ENCODE data around the gene DPRX. TPM values are rescaled to one million over a fixed set of nuclear protein-coding genes. Genes with fewer than 3 reads are reported as not detected.
A peak's percentile ranks its signal among the peaks of the same experiment; 100 is the strongest.

The DPRX gene
- total and polyA plus RNA-seq, 2 experiments from 2014 or later: not detected

DNA sequence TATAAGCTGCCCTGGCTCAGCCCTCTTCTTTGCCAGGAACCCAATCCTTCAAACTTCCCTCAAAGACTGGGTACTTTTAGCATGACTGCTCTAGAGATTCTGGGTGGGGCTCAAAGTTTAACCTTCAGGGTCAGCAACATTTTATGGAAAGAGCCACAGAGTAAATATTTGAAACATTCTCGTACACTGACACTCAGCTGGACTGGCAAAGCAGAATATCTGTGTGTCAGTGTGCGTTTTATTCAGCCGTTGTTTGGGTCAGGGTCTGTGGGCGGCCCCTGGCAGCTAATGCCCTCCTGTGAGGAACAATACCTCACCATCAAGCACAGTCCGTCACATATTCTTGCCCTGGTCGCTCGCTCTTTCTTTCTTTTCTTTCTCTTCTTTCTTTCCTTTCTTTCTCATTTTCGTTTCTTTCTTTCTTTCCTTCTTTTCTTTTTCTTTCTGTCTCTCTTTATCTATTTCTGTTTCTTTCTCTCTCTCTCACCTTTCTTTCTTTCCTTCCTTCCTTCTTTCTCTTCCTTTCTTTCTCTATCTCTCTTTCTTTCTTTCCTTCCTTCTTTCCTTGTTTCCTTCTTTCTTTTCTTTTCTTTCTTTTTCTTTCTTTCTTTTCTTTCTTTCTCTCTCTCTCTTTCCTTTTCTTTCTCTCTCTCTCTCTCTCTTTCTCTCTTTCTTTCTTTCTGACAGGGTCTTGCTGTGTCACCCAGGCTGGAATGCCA, 10.7 kb downstream of the DPRX start (continued):
- TF ChIP-seq ETS1 (IDR thresholded peaks at IDR 0.05): no peak
- no peak for TF ChIP-seq ZNF331 (CRISPR knock-in tag; IDR thresholded peaks at IDR 0.05; ENCODE audit: low read depth)
- no peak for TF ChIP-seq REST (IDR thresholded peaks at IDR 0.05; ENCODE audit: unreplicated experiment)
- no peak for TF ChIP-seq POLR2AphosphoS5 (IDR thresholded peaks at IDR 0.05; ENCODE audit: low read depth)
- no peak for TF ChIP-seq NANOG (IDR thresholded peaks at IDR 0.05; ENCODE audit: borderline replicate concordance)
- no peak for TF ChIP-seq CREB1 (CRISPR knock-in tag; IDR thresholded peaks at IDR 0.05; ENCODE audit: low read depth)

DNA sequence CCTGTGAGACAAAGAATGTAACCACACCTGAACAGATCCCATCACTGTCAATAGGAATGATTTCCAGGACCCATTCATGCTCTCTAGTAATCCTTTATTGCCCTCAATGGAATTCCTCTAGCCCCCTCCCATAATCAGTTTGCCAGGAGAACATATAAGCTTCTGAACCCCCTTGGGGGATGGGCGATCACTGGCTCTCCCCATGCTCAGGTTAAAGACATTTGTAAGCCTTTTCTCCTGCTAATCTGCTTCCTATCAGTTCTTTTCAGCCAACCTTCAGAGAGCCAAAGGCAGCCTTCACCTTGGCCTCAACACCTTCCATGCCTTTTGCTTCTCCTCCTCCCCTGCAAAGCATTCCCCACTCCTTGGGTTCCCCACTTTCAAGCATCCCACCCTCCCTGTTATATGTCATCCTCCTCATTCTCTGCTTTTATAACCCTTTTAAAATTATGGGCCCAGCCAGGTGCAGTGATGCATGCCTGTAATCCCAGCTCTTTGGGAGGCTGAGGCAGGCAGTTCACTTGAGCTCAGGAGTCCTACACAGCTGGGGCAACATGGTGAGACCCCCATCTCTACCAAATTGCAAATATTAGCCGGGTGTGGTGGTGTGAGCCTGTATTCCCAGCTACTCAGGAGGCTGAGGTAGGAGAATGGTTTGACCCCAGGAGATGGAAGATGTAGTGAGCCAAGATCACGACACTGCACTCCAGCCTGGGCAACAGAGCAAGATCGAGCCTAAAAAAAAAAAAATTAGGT, 12.4 kb downstream of the DPRX start:
- H3K36me3 Mint-ChIP-seq (ENCODE audit: low read depth): peaks cover 17% of the 10 kb centered on the region
- H3K27me3 ChIP-seq (ENCODE audit: insufficient read depth): no peaks in the 10 kb centered on the region
- H3K27ac ChIP-seq (ENCODE audit: low read depth): peak overlapping the region; percentile 89
- H3K4me2 ChIP-seq: peak overlapping the region; percentile 24; the same call in 1 of the 2 replicates
- H2AFZ ChIP-seq: no peak overlapping the region
- H3K27me3 Mint-ChIP-seq (ENCODE audit: insufficient read depth, low read depth, poor library complexity): peaks cover 11% of the 10 kb centered on the region
- DNase-seq (ENCODE audit: low spot score): peak; percentile 67
- peaks cover 26% of the 10 kb centered on the region for H3K9me3 Mint-ChIP-seq
- H3K4me3 Mint-ChIP-seq: peak overlapping the region; percentile 11; the same call in 1 of the 3 replicates
- H3K27ac Mint-ChIP-seq: peak overlapping the region; percentile 57
- H4K20me1 ChIP-seq (replicated peaks; ENCODE audit: insufficient read depth): no peaks in the 10 kb centered on the region
- peak; percentile 85 for ATAC-seq
- H3K9me2 ChIP-seq (ENCODE audit: insufficient read depth): no peaks in the 10 kb centered on the region
- no peaks in the 10 kb centered on the region for H3K36me3 ChIP-seq (ENCODE audit: insufficient read depth)
- peaks cover 25% of the 10 kb centered on the region for H3K4me1 Mint-ChIP-seq
- no peak overlapping the region for H3K4me3 ChIP-seq
- H3K79me2 ChIP-seq (replicated peaks; ENCODE audit: insufficient read depth): no peaks in the 10 kb centered on the region
- peaks cover 15% of the 10 kb centered on the region for H3K4me1 ChIP-seq (ENCODE audit: insufficient read depth)
- peaks cover 14% of the 10 kb centered on the region for H3F3A ChIP-seq (replicated peaks; ENCODE audit: low read depth)
- TF ChIP-seq ZNF114 (CRISPR knock-in tag; IDR thresholded peaks at IDR 0.05) (no peak), NANOG (IDR thresholded peaks at IDR 0.05; ENCODE audit: borderline replicate concordance) (peak; percentile 48; the same call in 1 of the 2 replicates)
- TF ChIP-seq, protein P1, sequence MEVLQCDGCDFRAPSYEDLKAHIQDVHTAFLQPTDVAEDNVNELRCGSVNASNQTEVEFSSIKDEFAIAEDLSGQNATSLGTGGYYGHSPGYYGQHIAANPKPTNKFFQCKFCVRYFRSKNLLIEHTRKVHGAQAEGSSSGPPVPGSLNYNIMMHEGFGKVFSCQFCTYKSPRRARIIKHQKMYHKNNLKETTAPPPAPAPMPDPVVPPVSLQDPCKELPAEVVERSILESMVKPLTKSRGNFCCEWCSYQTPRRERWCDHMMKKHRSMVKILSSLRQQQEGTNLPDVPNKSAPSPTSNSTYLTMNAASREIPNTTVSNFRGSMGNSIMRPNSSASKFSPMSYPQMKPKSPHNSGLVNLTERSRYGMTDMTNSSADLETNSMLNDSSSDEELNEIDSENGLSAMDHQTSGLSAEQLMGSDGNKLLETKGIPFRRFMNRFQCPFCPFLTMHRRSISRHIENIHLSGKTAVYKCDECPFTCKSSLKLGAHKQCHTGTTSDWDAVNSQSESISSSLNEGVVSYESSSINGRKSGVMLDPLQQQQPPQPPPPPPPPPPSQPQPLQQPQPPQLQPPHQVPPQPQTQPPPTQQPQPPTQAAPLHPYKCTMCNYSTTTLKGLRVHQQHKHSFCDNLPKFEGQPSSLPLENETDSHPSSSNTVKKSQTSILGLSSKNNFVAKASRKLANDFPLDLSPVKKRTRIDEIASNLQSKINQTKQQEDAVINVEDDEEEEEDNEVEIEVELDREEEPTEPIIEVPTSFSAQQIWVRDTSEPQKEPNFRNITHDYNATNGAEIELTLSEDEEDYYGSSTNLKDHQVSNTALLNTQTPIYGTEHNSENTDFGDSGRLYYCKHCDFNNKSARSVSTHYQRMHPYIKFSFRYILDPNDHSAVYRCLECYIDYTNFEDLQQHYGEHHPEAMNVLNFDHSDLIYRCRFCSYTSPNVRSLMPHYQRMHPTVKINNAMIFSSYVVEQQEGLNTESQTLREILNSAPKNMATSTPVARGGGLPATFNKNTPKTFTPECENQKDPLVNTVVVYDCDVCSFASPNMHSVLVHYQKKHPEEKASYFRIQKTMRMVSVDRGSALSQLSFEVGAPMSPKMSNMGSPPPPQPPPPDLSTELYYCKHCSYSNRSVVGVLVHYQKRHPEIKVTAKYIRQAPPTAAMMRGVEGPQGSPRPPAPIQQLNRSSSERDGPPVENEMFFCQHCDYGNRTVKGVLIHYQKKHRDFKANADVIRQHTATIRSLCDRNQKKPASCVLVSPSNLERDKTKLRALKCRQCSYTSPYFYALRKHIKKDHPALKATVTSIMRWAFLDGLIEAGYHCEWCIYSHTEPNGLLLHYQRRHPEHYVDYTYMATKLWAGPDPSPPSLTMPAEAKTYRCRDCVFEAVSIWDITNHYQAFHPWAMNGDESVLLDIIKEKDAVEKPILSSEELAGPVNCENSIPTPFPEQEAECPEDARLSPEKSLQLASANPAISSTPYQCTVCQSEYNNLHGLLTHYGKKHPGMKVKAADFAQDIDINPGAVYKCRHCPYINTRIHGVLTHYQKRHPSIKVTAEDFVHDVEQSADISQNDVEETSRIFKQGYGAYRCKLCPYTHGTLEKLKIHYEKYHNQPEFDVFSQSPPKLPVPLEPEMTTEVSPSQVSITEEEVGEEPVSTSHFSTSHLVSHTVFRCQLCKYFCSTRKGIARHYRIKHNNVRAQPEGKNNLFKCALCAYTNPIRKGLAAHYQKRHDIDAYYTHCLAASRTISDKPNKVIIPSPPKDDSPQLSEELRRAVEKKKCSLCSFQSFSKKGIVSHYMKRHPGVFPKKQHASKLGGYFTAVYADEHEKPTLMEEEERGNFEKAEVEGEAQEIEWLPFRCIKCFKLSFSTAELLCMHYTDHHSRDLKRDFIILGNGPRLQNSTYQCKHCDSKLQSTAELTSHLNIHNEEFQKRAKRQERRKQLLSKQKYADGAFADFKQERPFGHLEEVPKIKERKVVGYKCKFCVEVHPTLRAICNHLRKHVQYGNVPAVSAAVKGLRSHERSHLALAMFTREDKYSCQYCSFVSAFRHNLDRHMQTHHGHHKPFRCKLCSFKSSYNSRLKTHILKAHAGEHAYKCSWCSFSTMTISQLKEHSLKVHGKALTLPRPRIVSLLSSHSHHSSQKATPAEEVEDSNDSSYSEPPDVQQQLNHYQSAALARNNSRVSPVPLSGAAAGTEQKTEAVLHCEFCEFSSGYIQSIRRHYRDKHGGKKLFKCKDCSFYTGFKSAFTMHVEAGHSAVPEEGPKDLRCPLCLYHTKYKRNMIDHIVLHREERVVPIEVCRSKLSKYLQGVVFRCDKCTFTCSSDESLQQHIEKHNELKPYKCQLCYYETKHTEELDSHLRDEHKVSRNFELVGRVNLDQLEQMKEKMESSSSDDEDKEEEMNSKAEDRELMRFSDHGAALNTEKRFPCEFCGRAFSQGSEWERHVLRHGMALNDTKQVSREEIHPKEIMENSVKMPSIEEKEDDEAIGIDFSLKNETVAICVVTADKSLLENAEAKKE (CRISPR knock-in tag; IDR thresholded peaks at IDR 0.05): peak; percentile 92

Data from GM23338 (cell line).